ENCODE results near the gene AZIN2. TPM values are rescaled to one million over a fixed set of nuclear protein-coding genes. Genes with fewer than 3 reads are reported as not detected.
"Not testable (repeated sequence)": the region's sequence is repeated elsewhere in the genome, so short reads cannot be mapped to it uniquely, and the experiment has no call there.

The AZIN2 gene
- total RNA-seq, 1 experiment from 2014 or later = 2.5 TPM

- Histone ChIP-seq H3K27me3 (ENCODE audit: control insufficient read depth, insufficient read depth, low read length) (no peaks in the 10 kb centered on the region), H3K36me3 (replicated peaks; ENCODE audit: control insufficient read depth, insufficient read depth, low read length) (no peaks in the 10 kb centered on the region), H3K4me3 (ENCODE audit: insufficient read depth, low read depth, low read length) (no peak overlapping the region)
- DNase-seq = no peak
Measured at GRCh38 chr1:33047839-33048305, 33.1 kb upstream of the AZIN2 start.

- H3K4me3 ChIP-seq (ENCODE audit: insufficient read depth, low read depth, low read length) = no peak overlapping the region
- no peaks in the 10 kb centered on the region for H3K27me3 ChIP-seq (ENCODE audit: control insufficient read depth, insufficient read depth, low read length)
- DNase-seq = no peak
- H3K36me3 ChIP-seq (replicated peaks; ENCODE audit: control insufficient read depth, insufficient read depth, low read length) = no peaks in the 10 kb centered on the region
Measured at GRCh38 chr1:33048426-33048825, 32.5 kb upstream of the AZIN2 start.

GRCh38 chr1:33049371-33049770 lies 31.6 kb upstream of the AZIN2 start:
- H3K4me3 ChIP-seq (ENCODE audit: insufficient read depth, low read depth, low read length) = no peak overlapping the region
- no peaks in the 10 kb centered on the region for H3K36me3 ChIP-seq (replicated peaks; ENCODE audit: control insufficient read depth, insufficient read depth, low read length)
- DNase-seq = no peak
- H3K27me3 ChIP-seq (ENCODE audit: control insufficient read depth, insufficient read depth, low read length) = no peaks in the 10 kb centered on the region

GRCh38 chr1:33050221-33051076 lies 30.5 kb upstream of the AZIN2 start:
- no peak overlapping the region for H3K4me3 ChIP-seq (ENCODE audit: insufficient read depth, low read depth, low read length)
- no peaks in the 10 kb centered on the region for H3K27me3 ChIP-seq (ENCODE audit: control insufficient read depth, insufficient read depth, low read length)
- peak; percentile 42 for DNase-seq

GRCh38 chr1:33055210-33056008 lies 25.5 kb upstream of the AZIN2 start:
- Histone ChIP-seq H3K36me3 (replicated peaks; ENCODE audit: control insufficient read depth, insufficient read depth, low read length) (no peaks in the 10 kb centered on the region), H3K4me3 (ENCODE audit: insufficient read depth, low read depth, low read length) (no peak overlapping the region), H3K27me3 (ENCODE audit: control insufficient read depth, insufficient read depth, low read length) (no peaks in the 10 kb centered on the region)
- peak; percentile 88 for DNase-seq

More at GRCh38 chr1:33050221-33051076, 30.5 kb upstream of the AZIN2 start:
- no peaks in the 10 kb centered on the region for H3K36me3 ChIP-seq (replicated peaks; ENCODE audit: control insufficient read depth, insufficient read depth, low read length)

- H3K36me3 ChIP-seq (replicated peaks; ENCODE audit: control insufficient read depth, insufficient read depth, low read length) = no peaks in the 10 kb centered on the region
- DNase-seq = no peak
- no peak overlapping the region for H3K4me3 ChIP-seq (ENCODE audit: insufficient read depth, low read depth, low read length)
- no peaks in the 10 kb centered on the region for H3K27me3 ChIP-seq (ENCODE audit: control insufficient read depth, insufficient read depth, low read length)
Measured at GRCh38 chr1:33056426-33056825, 24.5 kb upstream of the AZIN2 start.

- Histone ChIP-seq H3K27me3 (ENCODE audit: control insufficient read depth, insufficient read depth, low read length) (no peaks in the 10 kb centered on the region), H3K4me3 (ENCODE audit: insufficient read depth, low read depth, low read length) (no peak overlapping the region), H3K36me3 (replicated peaks; ENCODE audit: control insufficient read depth, insufficient read depth, low read length) (no peaks in the 10 kb centered on the region)
- no peak for DNase-seq
Measured at GRCh38 chr1:33057095-33057494, 23.9 kb upstream of the AZIN2 start.

GRCh38 chr1:33060579-33061083 lies 20.3 kb upstream of the AZIN2 start:
- H3K36me3 ChIP-seq (replicated peaks; ENCODE audit: control insufficient read depth, insufficient read depth, low read length) = no peaks in the 10 kb centered on the region
- no peaks in the 10 kb centered on the region for H3K27me3 ChIP-seq (ENCODE audit: control insufficient read depth, insufficient read depth, low read length)
- DNase-seq = no peak
- H3K4me3 ChIP-seq (ENCODE audit: insufficient read depth, low read depth, low read length) = no peak overlapping the region

- DNase-seq = no peak
- no peaks in the 10 kb centered on the region for H3K27me3 ChIP-seq (ENCODE audit: control insufficient read depth, insufficient read depth, low read length)
- no peak overlapping the region for H3K4me3 ChIP-seq (ENCODE audit: insufficient read depth, low read depth, low read length)
- no peaks in the 10 kb centered on the region for H3K36me3 ChIP-seq (replicated peaks; ENCODE audit: control insufficient read depth, insufficient read depth, low read length)
Measured at GRCh38 chr1:33061834-33062233, 19.1 kb upstream of the AZIN2 start.

GRCh38 chr1:33064284-33064683 lies 16.7 kb upstream of the AZIN2 start:
- H3K27me3 ChIP-seq (ENCODE audit: control insufficient read depth, insufficient read depth, low read length); H3K36me3 ChIP-seq (replicated peaks; ENCODE audit: control insufficient read depth, insufficient read depth, low read length); DNase-seq; H3K4me3 ChIP-seq (ENCODE audit: insufficient read depth, low read depth, low read length): not testable (repeated sequence)

GRCh38 chr1:33065301-33065700 lies 15.7 kb upstream of the AZIN2 start:
- DNase-seq = no peak
- Histone ChIP-seq H3K36me3 (replicated peaks; ENCODE audit: control insufficient read depth, insufficient read depth, low read length) (no peaks in the 10 kb centered on the region), H3K27me3 (ENCODE audit: control insufficient read depth, insufficient read depth, low read length) (no peaks in the 10 kb centered on the region), H3K4me3 (ENCODE audit: insufficient read depth, low read depth, low read length) (no peak overlapping the region)

- H3K27me3 ChIP-seq (ENCODE audit: control insufficient read depth, insufficient read depth, low read length) = not testable (repeated sequence)
Measured at GRCh38 chr1:33066477-33066876, 14.5 kb upstream of the AZIN2 start.

GRCh38 chr1:33068108-33068507 lies 12.8 kb upstream of the AZIN2 start:
- not testable (repeated sequence) for H3K27me3 ChIP-seq (ENCODE audit: control insufficient read depth, insufficient read depth, low read length); H3K4me3 ChIP-seq (ENCODE audit: insufficient read depth, low read depth, low read length); DNase-seq

More at GRCh38 chr1:33066477-33066876, 14.5 kb upstream of the AZIN2 start:
- not testable (repeated sequence) for H3K4me3 ChIP-seq (ENCODE audit: insufficient read depth, low read depth, low read length); H3K36me3 ChIP-seq (replicated peaks; ENCODE audit: control insufficient read depth, insufficient read depth, low read length); DNase-seq

GRCh38 chr1:33070628-33071027 lies 10.3 kb upstream of the AZIN2 start:
- Histone ChIP-seq H3K36me3 (replicated peaks; ENCODE audit: control insufficient read depth, insufficient read depth, low read length) (no peaks in the 10 kb centered on the region), H3K27me3 (ENCODE audit: control insufficient read depth, insufficient read depth, low read length) (no peaks in the 10 kb centered on the region), H3K4me3 (ENCODE audit: insufficient read depth, low read depth, low read length) (no peak overlapping the region)
- no peak for DNase-seq

More at GRCh38 chr1:33068108-33068507, 12.8 kb upstream of the AZIN2 start:
- not testable (repeated sequence) for H3K36me3 ChIP-seq (replicated peaks; ENCODE audit: control insufficient read depth, insufficient read depth, low read length)

- no peak for DNase-seq
- no peaks in the 10 kb centered on the region for H3K36me3 ChIP-seq (replicated peaks; ENCODE audit: control insufficient read depth, insufficient read depth, low read length)
- H3K27me3 ChIP-seq (ENCODE audit: control insufficient read depth, insufficient read depth, low read length) = no peaks in the 10 kb centered on the region
- H3K4me3 ChIP-seq (ENCODE audit: insufficient read depth, low read depth, low read length) = no peak overlapping the region
Measured at GRCh38 chr1:33072707-33073106, 8.2 kb upstream of the AZIN2 start.
